ENCODE results near the gene ABI3BP.

Gene ABI3BP

GRCh38 chr3:100868096-100868495 is 125.1 kb downstream of the ABI3BP start:
- no peak for ATAC-seq (ENCODE audit: low read depth)
- no peak for DNase-seq (ENCODE audit: low spot score)
- TF ChIP-seq, protein P1, sequence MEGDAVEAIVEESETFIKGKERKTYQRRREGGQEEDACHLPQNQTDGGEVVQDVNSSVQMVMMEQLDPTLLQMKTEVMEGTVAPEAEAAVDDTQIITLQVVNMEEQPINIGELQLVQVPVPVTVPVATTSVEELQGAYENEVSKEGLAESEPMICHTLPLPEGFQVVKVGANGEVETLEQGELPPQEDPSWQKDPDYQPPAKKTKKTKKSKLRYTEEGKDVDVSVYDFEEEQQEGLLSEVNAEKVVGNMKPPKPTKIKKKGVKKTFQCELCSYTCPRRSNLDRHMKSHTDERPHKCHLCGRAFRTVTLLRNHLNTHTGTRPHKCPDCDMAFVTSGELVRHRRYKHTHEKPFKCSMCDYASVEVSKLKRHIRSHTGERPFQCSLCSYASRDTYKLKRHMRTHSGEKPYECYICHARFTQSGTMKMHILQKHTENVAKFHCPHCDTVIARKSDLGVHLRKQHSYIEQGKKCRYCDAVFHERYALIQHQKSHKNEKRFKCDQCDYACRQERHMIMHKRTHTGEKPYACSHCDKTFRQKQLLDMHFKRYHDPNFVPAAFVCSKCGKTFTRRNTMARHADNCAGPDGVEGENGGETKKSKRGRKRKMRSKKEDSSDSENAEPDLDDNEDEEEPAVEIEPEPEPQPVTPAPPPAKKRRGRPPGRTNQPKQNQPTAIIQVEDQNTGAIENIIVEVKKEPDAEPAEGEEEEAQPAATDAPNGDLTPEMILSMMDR (IDR thresholded peaks at IDR 0.05; ENCODE audit: poor library complexity, severe bottlenecking): no peak

DNA sequence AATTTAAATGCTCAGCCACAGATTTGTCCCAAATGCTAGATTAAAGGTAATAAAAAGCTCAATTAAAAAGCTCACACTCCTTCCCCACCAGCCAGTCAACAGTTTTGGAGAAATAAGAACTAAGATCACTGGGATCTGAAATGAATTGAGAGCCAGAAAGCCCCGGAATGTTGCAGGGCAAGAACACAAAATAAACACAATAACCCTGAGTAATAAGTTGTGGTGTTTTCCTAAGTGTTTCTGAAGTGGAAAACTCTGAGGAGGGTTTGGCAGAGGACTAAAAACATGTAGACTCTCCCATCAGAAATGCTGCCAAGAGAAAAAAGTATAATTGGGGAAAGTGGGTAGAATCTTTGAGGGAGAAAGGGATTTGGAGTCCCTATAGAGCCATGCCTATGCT is 127.8 kb downstream of the ABI3BP start:
- no peaks in the 10 kb centered on the region for H3K27me3 ChIP-seq (ENCODE audit: insufficient read depth, poor library complexity, severe bottlenecking)
- ATAC-seq (ENCODE audit: low read depth): no peak; the same call in 2 of the 3 replicates
- no peaks in the 10 kb centered on the region for H3K36me3 ChIP-seq (ENCODE audit: low read depth)
- DNase-seq (ENCODE audit: low spot score): no peak
- H3K4me3 ChIP-seq (ENCODE audit: severe bottlenecking): no peak overlapping the region
- TF ChIP-seq, protein P1 (IDR thresholded peaks at IDR 0.05; ENCODE audit: poor library complexity, severe bottlenecking): no peak
- no peaks in the 10 kb centered on the region for H3K4me1 ChIP-seq (ENCODE audit: insufficient read depth, poor library complexity, severe bottlenecking)
- H3K9me3 ChIP-seq (ENCODE audit: severe bottlenecking): no peaks in the 10 kb centered on the region
- no peak overlapping the region for H3K27ac ChIP-seq (ENCODE audit: poor library complexity, severe bottlenecking)

More at GRCh38 chr3:100868096-100868495, 125.1 kb downstream of the ABI3BP start:
- Histone ChIP-seq H3K9me3 (ENCODE audit: severe bottlenecking) (no peaks in the 10 kb centered on the region), H3K36me3 (ENCODE audit: low read depth) (no peaks in the 10 kb centered on the region), H3K4me3 (ENCODE audit: severe bottlenecking) (no peak overlapping the region), H3K4me1 (ENCODE audit: insufficient read depth, poor library complexity, severe bottlenecking) (no peaks in the 10 kb centered on the region), H3K27me3 (ENCODE audit: insufficient read depth, poor library complexity, severe bottlenecking) (no peaks in the 10 kb centered on the region), H3K27ac (ENCODE audit: poor library complexity, severe bottlenecking) (no peak overlapping the region)

GRCh38 chr3:100864471-100865250 is 128.6 kb downstream of the ABI3BP start:
- no peaks in the 10 kb centered on the region for H3K4me1 ChIP-seq (ENCODE audit: insufficient read depth, poor library complexity, severe bottlenecking)
- H3K9me3 ChIP-seq (ENCODE audit: severe bottlenecking): no peaks in the 10 kb centered on the region
- no peaks in the 10 kb centered on the region for H3K36me3 ChIP-seq (ENCODE audit: low read depth)
- H3K27ac ChIP-seq (ENCODE audit: poor library complexity, severe bottlenecking): no peak overlapping the region
- no peak for ATAC-seq (ENCODE audit: low read depth)
- no peak for DNase-seq (ENCODE audit: low spot score)
- TF ChIP-seq, protein P1 (IDR thresholded peaks at IDR 0.05; ENCODE audit: poor library complexity, severe bottlenecking): no peak
- H3K27me3 ChIP-seq (ENCODE audit: insufficient read depth, poor library complexity, severe bottlenecking): no peaks in the 10 kb centered on the region
- H3K4me3 ChIP-seq (ENCODE audit: severe bottlenecking): no peak overlapping the region

GRCh38 chr3:100857863-100858262 is 135.4 kb downstream of the ABI3BP start:
- H3K27me3 ChIP-seq (ENCODE audit: insufficient read depth, poor library complexity, severe bottlenecking): no peaks in the 10 kb centered on the region
- no peaks in the 10 kb centered on the region for H3K36me3 ChIP-seq (ENCODE audit: low read depth)
- DNase-seq (ENCODE audit: low spot score): no peak
- H3K27ac ChIP-seq (ENCODE audit: poor library complexity, severe bottlenecking): no peak overlapping the region
- H3K4me1 ChIP-seq (ENCODE audit: insufficient read depth, poor library complexity, severe bottlenecking): no peaks in the 10 kb centered on the region
- no peak overlapping the region for H3K4me3 ChIP-seq (ENCODE audit: severe bottlenecking)
- ATAC-seq (ENCODE audit: low read depth): no peak
- TF ChIP-seq, protein P1 (IDR thresholded peaks at IDR 0.05; ENCODE audit: poor library complexity, severe bottlenecking): no peak
- no peaks in the 10 kb centered on the region for H3K9me3 ChIP-seq (ENCODE audit: severe bottlenecking)

- Histone ChIP-seq H3K27ac (ENCODE audit: poor library complexity, severe bottlenecking) (no peak overlapping the region), H3K27me3 (ENCODE audit: insufficient read depth, poor library complexity, severe bottlenecking) (no peaks in the 10 kb centered on the region), H3K4me1 (ENCODE audit: insufficient read depth, poor library complexity, severe bottlenecking) (no peaks in the 10 kb centered on the region), H3K36me3 (ENCODE audit: low read depth) (no peaks in the 10 kb centered on the region), H3K9me3 (ENCODE audit: severe bottlenecking) (no peaks in the 10 kb centered on the region), H3K4me3 (ENCODE audit: severe bottlenecking) (no peak overlapping the region)
- no peak for ATAC-seq (ENCODE audit: low read depth)
- DNase-seq (ENCODE audit: low spot score): no peak
- TF ChIP-seq, protein P1 (IDR thresholded peaks at IDR 0.05; ENCODE audit: poor library complexity, severe bottlenecking): no peak
Measured at GRCh38 chr3:100856821-100857220, 136.4 kb downstream of the ABI3BP start.

Measured in RWPE2 (cell line).